ENCODE results near the gene ZBTB20. TPM values are rescaled to one million over a fixed set of nuclear protein-coding genes. Genes with fewer than 3 reads are reported as not detected.

ZBTB20 gene
- total and polyA plus RNA-seq, 2 of the 4 experiments (the other 2 are of a cell fraction) = 0.75 to 14.7 TPM

DNA sequence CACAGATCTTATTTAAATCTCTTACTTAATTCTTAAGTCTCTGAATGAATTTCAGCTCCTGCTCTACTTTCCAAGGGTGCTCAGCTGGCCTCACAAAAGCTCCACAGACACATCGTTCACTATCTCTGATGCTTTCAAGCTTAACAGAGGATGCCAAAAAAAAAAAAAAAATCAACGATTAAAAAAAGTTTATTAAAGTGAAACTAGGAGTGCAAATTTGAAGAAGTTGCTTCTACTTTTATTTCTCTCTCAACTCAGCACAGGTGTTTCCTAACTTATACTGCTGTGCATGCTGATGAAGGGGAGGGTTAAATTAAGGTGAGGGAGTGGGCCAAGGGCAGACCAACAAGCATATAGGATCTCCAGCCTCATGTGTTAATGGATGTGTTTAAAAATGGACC is 696.0 kb downstream of the ZBTB20 start:
- POLR2A ChIA-PET (ENCODE audit: unreplicated experiment) = no interaction called here
- no peaks in the 10 kb centered on the region for H3K36me3 ChIP-seq (ENCODE audit: control insufficient read depth, insufficient read depth, low read length)
- H3K4me2 ChIP-seq (ENCODE audit: low read depth, low read length) = peak overlapping the region; percentile 97
- no peaks in the 10 kb centered on the region for H3K9me3 ChIP-seq (ENCODE audit: control insufficient read depth, insufficient read depth, low read length)
- peaks cover 6% of the 10 kb centered on the region for H3K4me1 ChIP-seq (ENCODE audit: control insufficient read depth, insufficient read depth, low read length)
- TF ChIP-seq SMC3 (IDR thresholded peaks at IDR 0.05; ENCODE audit: low read depth, low read length) (no peak), CEBPB (IDR thresholded peaks at IDR 0.05; ENCODE audit: low read depth, low read length) (no peak), MXI1 (IDR thresholded peaks at IDR 0.05; ENCODE audit: borderline replicate concordance, low read depth, low read length) (no peak), RFX5 (IDR thresholded peaks at IDR 0.05; ENCODE audit: low read depth, low read length) (no peak), BHLHE40 (IDR thresholded peaks at IDR 0.05; ENCODE audit: low read depth, low read length) (no peak), FOS (IDR thresholded peaks at IDR 0.05; ENCODE audit: low read depth, low read length) (no peak), CHD1 (IDR thresholded peaks at IDR 0.05; ENCODE audit: low read depth, low read length) (no peak), RAD21 (IDR thresholded peaks at IDR 0.05; ENCODE audit: low read length) (no peak), MAZ (IDR thresholded peaks at IDR 0.05; ENCODE audit: borderline replicate concordance, low read depth, low read length) (no peak), RCOR1 (IDR thresholded peaks at IDR 0.05; ENCODE audit: insufficient replicate concordance, low read length) (no peak), MAFK (IDR thresholded peaks at IDR 0.05; ENCODE audit: low read depth, low read length) (no peak), NFE2L2 (IDR thresholded peaks at IDR 0.05; ENCODE audit: low read depth, low read length) (no peak), POLR2A (IDR thresholded peaks at IDR 0.05; ENCODE audit: low read depth, low read length) (no peak)
- TF ChIP-seq, protein P1, sequence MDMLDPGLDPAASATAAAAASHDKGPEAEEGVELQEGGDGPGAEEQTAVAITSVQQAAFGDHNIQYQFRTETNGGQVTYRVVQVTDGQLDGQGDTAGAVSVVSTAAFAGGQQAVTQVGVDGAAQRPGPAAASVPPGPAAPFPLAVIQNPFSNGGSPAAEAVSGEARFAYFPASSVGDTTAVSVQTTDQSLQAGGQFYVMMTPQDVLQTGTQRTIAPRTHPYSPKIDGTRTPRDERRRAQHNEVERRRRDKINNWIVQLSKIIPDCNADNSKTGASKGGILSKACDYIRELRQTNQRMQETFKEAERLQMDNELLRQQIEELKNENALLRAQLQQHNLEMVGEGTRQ (IDR thresholded peaks at IDR 0.05; ENCODE audit: low read depth, low read length) = no peak
- TF ChIP-seq, protein P2, sequence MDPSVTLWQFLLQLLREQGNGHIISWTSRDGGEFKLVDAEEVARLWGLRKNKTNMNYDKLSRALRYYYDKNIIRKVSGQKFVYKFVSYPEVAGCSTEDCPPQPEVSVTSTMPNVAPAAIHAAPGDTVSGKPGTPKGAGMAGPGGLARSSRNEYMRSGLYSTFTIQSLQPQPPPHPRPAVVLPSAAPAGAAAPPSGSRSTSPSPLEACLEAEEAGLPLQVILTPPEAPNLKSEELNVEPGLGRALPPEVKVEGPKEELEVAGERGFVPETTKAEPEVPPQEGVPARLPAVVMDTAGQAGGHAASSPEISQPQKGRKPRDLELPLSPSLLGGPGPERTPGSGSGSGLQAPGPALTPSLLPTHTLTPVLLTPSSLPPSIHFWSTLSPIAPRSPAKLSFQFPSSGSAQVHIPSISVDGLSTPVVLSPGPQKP (IDR thresholded peaks at IDR 0.05; ENCODE audit: borderline replicate concordance, low read depth, low read length) = no peak
- TF ChIP-seq, protein P3, sequence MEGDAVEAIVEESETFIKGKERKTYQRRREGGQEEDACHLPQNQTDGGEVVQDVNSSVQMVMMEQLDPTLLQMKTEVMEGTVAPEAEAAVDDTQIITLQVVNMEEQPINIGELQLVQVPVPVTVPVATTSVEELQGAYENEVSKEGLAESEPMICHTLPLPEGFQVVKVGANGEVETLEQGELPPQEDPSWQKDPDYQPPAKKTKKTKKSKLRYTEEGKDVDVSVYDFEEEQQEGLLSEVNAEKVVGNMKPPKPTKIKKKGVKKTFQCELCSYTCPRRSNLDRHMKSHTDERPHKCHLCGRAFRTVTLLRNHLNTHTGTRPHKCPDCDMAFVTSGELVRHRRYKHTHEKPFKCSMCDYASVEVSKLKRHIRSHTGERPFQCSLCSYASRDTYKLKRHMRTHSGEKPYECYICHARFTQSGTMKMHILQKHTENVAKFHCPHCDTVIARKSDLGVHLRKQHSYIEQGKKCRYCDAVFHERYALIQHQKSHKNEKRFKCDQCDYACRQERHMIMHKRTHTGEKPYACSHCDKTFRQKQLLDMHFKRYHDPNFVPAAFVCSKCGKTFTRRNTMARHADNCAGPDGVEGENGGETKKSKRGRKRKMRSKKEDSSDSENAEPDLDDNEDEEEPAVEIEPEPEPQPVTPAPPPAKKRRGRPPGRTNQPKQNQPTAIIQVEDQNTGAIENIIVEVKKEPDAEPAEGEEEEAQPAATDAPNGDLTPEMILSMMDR (conservative IDR thresholded peaks at IDR 0.05; ENCODE audit: low read depth, low read length) = no peak
- no peak overlapping the region for H2AFZ ChIP-seq (replicated peaks; ENCODE audit: low read length, poor library complexity)
- H4K8ac ChIP-seq (ENCODE audit: low read depth in 2 of 2, low read length in 2 of 2) = peak overlapping the region in 1 of 2 experiments; percentile 73; a peak in 1 of 4 replicates
- in situ Hi-C loops (cut with MboI; ENCODE audit: low sequenced_read_pairs) = no loop called here
- H2BK120ac ChIP-seq (ENCODE audit: low read depth, low read length) = no peak overlapping the region
- CTCF ChIA-PET = interaction anchor here (0.7 to 0.8 kb wide), 2 partner anchors 33 to 636 kb away, joined by 3 read pairs; no protein-coding TSS in a partner anchor
- DNase-seq (no peak), ATAC-seq (ENCODE audit: low read depth) (no peak)
- no peaks in the 10 kb centered on the region for H4K20me1 ChIP-seq (ENCODE audit: insufficient read depth, low read length)
- peak overlapping the region; percentile 79 for H4K5ac ChIP-seq (ENCODE audit: low read depth, low read length)
- H4K91ac ChIP-seq (ENCODE audit: insufficient read depth, low read depth, low read length) = no peak overlapping the region; the same call in 1 of the 2 replicates
- H2AK9ac ChIP-seq (replicated peaks; ENCODE audit: low read depth, low read length, poor library complexity) = no peak overlapping the region
- peak overlapping the region; percentile 62 for H3K9ac ChIP-seq (ENCODE audit: low read depth, low read length)
- no CpG with 5 or more reads among the region's 2 CpGs for WGBS, 2 experiments (ENCODE audit: extremely low coverage in 2 of 2, insufficient read length in 1 of 2)
- H3K56ac ChIP-seq (ENCODE audit: extremely low read depth, insufficient read depth, low read length) = no peak overlapping the region
- peak overlapping the region; percentile 29; the same call in 1 of the 2 replicates for H3K4ac ChIP-seq (ENCODE audit: low read depth, low read length)
- no peaks in the 10 kb centered on the region for H3K9me1 ChIP-seq (ENCODE audit: insufficient read depth, low read length)
- H3K23ac ChIP-seq (ENCODE audit: low read depth, low read length) = no peak overlapping the region
- H3K18ac ChIP-seq (ENCODE audit: low read depth, low read length) = peak overlapping the region; percentile 91
- no peak overlapping the region for H2BK20ac ChIP-seq (ENCODE audit: low read depth, low read length)
- no TSS peak for BruUV-seq (replicated peaks)
- peaks cover 20 to 23% of the 10 kb centered on the region in 2 experiments; a peak in 3 of 4 replicates for H3K79me1 ChIP-seq (ENCODE audit: low read depth in 1 of 2, low read length in 2 of 2)
- dilution Hi-C loops (cut with HindIII; ENCODE audit: low sequenced_read_pairs, unreplicated experiment) = no loop called here
- no peak overlapping the region for H2BK15ac ChIP-seq (ENCODE audit: low read depth, low read length)
- peak overlapping the region; percentile 64; the same call in 1 of the 2 replicates for H3K27ac ChIP-seq (ENCODE audit: insufficient read depth, low read length)
- no peak overlapping the region for H2BK5ac ChIP-seq (ENCODE audit: low read depth, low read length, poor library complexity, severe bottlenecking)
- H3K14ac ChIP-seq (replicated peaks; ENCODE audit: low read depth, low read length) = peak overlapping the region; percentile 57
- intact Hi-C loops (cut with micrococcal nuclease) = no loop called here
- H2AK5ac ChIP-seq (ENCODE audit: low read depth, low read length) = no peak overlapping the region
- H3K27me3 ChIP-seq (ENCODE audit: control insufficient read depth, insufficient read depth, low read length) = no peaks in the 10 kb centered on the region
- H3K4me3 ChIP-seq (ENCODE audit: insufficient read depth, low read depth, low read length) = no peak overlapping the region

Data from IMR-90 (cell line).